Mesothelial cell of epicardium (in vitro differentiated cells): ENCODE data around the gene TEX53. TPM values are rescaled to one million over a fixed set of nuclear protein-coding genes. Genes with fewer than 3 reads are reported as not detected.

ENCODE experiments used
- DNase-seq, 2 experiments: peaks; one replicate each; pipeline ENCODE4 v3.0.0; 2021; ENCODE audit warnings: low spot score in 2 of 2; ENCODE audit not compliant: unreplicated experiment in 2 of 2
- H3K27ac Mint-ChIP-seq: 2 replicates; pipeline ENCODE4 v1.8.0; 2021; ENCODE audit warnings: mixed read lengths
- H3K27me3 Mint-ChIP-seq: 2 replicates; pipeline ENCODE4 v1.8.0; 2021; ENCODE audit warnings: low read depth, mixed read lengths
- H3K36me3 Mint-ChIP-seq: 2 replicates; pipeline ENCODE4 v1.8.0; 2021; ENCODE audit warnings: mixed read lengths
- H3K4me1 Mint-ChIP-seq: 2 replicates; pipeline ENCODE4 v1.8.0; 2021; ENCODE audit warnings: mixed read lengths
- H3K4me3 Mint-ChIP-seq: 2 replicates; pipeline ENCODE4 v1.8.0; 2021; ENCODE audit warnings: mild to moderate bottlenecking, moderate library complexity, mixed read lengths
- H3K9me3 Mint-ChIP-seq: 2 replicates; pipeline ENCODE4 v1.8.0; 2021; ENCODE audit warnings: mixed read lengths
- CTCF ChIP-seq: fragments of 200-600 bp; sonication (generic); IDR thresholded peaks from one replicate; pipeline ENCODE4 v1.5.0; 2021; ENCODE audit warnings: antibody characterized with exemption; ENCODE audit not compliant: unreplicated experiment
- total RNA-seq: library from RNA; stranded (reverse); gene quantifications from 3 replicates; pipeline ENCODE4 v1.2.1, GENCODE V29; 2021

TEX53 gene
- total RNA-seq, 1 donor from 2014 or later, result not detected

GRCh38 chr9:114680259-114681001 is 22.8 kb upstream of the TEX53 start:
- Mint-ChIP-seq H3K27me3 (no peaks in the 10 kb centered on the region), H3K36me3 (no peaks in the 10 kb centered on the region), H3K4me1 (peaks cover 49% of the 10 kb centered on the region), H3K4me3 (no peak overlapping the region), H3K27ac (peak overlapping the region; percentile 37), H3K9me3 (peaks cover 4% of the 10 kb centered on the region)
- no peak for DNase-seq
- no peak for TF ChIP-seq CTCF

GRCh38 chr9:114678795-114679194 is 21.2 kb upstream of the TEX53 start:
- DNase-seq, result no peak
- Mint-ChIP-seq H3K4me1 (peaks cover 60% of the 10 kb centered on the region), H3K9me3 (peaks cover 3% of the 10 kb centered on the region), H3K36me3 (no peaks in the 10 kb centered on the region), H3K27ac (peak overlapping the region; percentile 98), H3K27me3 (no peaks in the 10 kb centered on the region), H3K4me3 (no peak overlapping the region)
- TF ChIP-seq CTCF, result no peak

- Mint-ChIP-seq H3K27ac (peak overlapping the region; percentile 98), H3K9me3 (peaks cover 3% of the 10 kb centered on the region), H3K4me3 (no peak overlapping the region), H3K36me3 (no peaks in the 10 kb centered on the region), H3K27me3 (no peaks in the 10 kb centered on the region), H3K4me1 (peaks cover 60% of the 10 kb centered on the region)
- DNase-seq, result no peak
- TF ChIP-seq CTCF, result no peak
These were observed 20.5 kb upstream of the TEX53 start for GRCh38 chr9:114678130-114678529.

- Mint-ChIP-seq H3K4me1 (peaks cover 60% of the 10 kb centered on the region), H3K27ac (peak overlapping the region; percentile 98), H3K27me3 (no peaks in the 10 kb centered on the region), H3K9me3 (peaks cover 8% of the 10 kb centered on the region), H3K36me3 (peaks cover 4% of the 10 kb centered on the region), H3K4me3 (no peak overlapping the region)
- TF ChIP-seq CTCF, result no peak
- peak; percentile 62 to 77 for DNase-seq
These were observed 19.8 kb upstream of the TEX53 start for GRCh38 chr9:114677418-114677817.

GRCh38 chr9:114676901-114677300 is 19.3 kb upstream of the TEX53 start:
- peaks cover 12% of the 10 kb centered on the region for H3K9me3 Mint-ChIP-seq
- peak overlapping the region; percentile 90 for H3K27ac Mint-ChIP-seq
- no peak for TF ChIP-seq CTCF
- H3K27me3 Mint-ChIP-seq, result no peaks in the 10 kb centered on the region
- peaks cover 60% of the 10 kb centered on the region for H3K4me1 Mint-ChIP-seq
- H3K36me3 Mint-ChIP-seq, result peaks cover 4% of the 10 kb centered on the region
- H3K4me3 Mint-ChIP-seq, result no peak overlapping the region
- no peak for DNase-seq
